OCI-LY7 (cell line): ENCODE data around the gene PDZD2. TPM values are rescaled to one million over a fixed set of nuclear protein-coding genes. Genes with fewer than 3 reads are reported as not detected.
"Not testable (repeated sequence)": the region's sequence is repeated elsewhere in the genome, so short reads cannot be mapped to it uniquely, and the experiment has no call there.

ENCODE experiments used
- BruUV-seq: library from RNA; stranded (reverse); fragments of 400-500 nt; replicated peaks from 2 replicates; lab custom pipeline; 2021; lab: Mats Ljungman, UMichigan
- CTCF ChIA-PET: fragments of 300-600 bp; sonication (Branson Sonifier 250); formaldehyde crosslinking; loops from one replicate; lab custom pipeline; 2022; ENCODE audit warnings: antibody characterized with exemption; ENCODE audit not compliant: unreplicated experiment; lab: Charles Lee
- POLR2A ChIA-PET: fragments of 300-600 bp; sonication (Branson Sonifier 250); formaldehyde crosslinking; loops from one replicate; lab custom pipeline; 2022; ENCODE audit warnings: antibody characterized with exemption; lab: Charles Lee
- DNase-seq: peaks from one replicate; pipeline ENCODE4 v3.0.0-alpha.2; 2015; ENCODE audit warnings: low spot score
- H2AFZ ChIP-seq: fragments of 200-600 bp; sonication (generic), shearing (Covaris generic); 2 replicates; pipeline ENCODE4 v1.6.1; 2014; ENCODE audit warnings: mild to moderate bottlenecking, antibody characterized with exemption, low read length, moderate library complexity
- H3K27ac ChIP-seq: fragments of 200-600 bp; sonication (generic); 2 replicates; pipeline ENCODE4 v1.5.1; 2014; ENCODE audit warnings: mixed run types, low read depth, mild to moderate bottlenecking, moderate library complexity, low read length, inconsistent platforms; ENCODE audit not compliant: poor library complexity, severe bottlenecking
- H3K36me3 ChIP-seq: fragments of 200-600 bp; sonication (generic); 2 replicates; pipeline ENCODE4 v1.6.1; 2014; ENCODE audit warnings: mild to moderate bottlenecking, antibody characterized with exemption, low read length, moderate library complexity, mixed read lengths; ENCODE audit not compliant: insufficient read depth
- H3K4me1 ChIP-seq: fragments of 200-600 bp; sonication (generic); 2 replicates; pipeline ENCODE4 v1.5.1; 2014; ENCODE audit warnings: mild to moderate bottlenecking, low read length; ENCODE audit not compliant: insufficient read depth, poor library complexity, severe bottlenecking
- H3K4me2 ChIP-seq: fragments of 200-600 bp; sonication (generic); 2 replicates; pipeline ENCODE4 v1.6.1; 2014; ENCODE audit warnings: mild to moderate bottlenecking, low read length
- H3K4me3 ChIP-seq: fragments of 200-600 bp; sonication (generic); 2 replicates; pipeline ENCODE4 v1.5.1; 2014; ENCODE audit warnings: mild to moderate bottlenecking, low read depth, low read length; ENCODE audit not compliant: poor library complexity, severe bottlenecking
- H3K79me2 ChIP-seq: fragments of 200-600 bp; sonication (generic); 2 replicates; pipeline ENCODE4 v1.6.1; 2016; ENCODE audit warnings: low read depth, mild to moderate bottlenecking, low read length, moderate library complexity, mixed read lengths; ENCODE audit not compliant: insufficient read depth
- H3K9me2 ChIP-seq: fragments of 200-600 bp; sonication (generic); 2 replicates; pipeline ENCODE4 v1.6.1; 2016; ENCODE audit warnings: mild to moderate bottlenecking, low read length, mixed read lengths; ENCODE audit not compliant: insufficient read depth
- H3K9me3 ChIP-seq: fragments of 200-600 bp; sonication (generic); 2 replicates; pipeline ENCODE4 v1.6.1; 2014; ENCODE audit warnings: mild to moderate bottlenecking, mixed run types, low read length, mixed read lengths
- H4K20me1 ChIP-seq: fragments of 200-600 bp; sonication (generic); 2 replicates; pipeline ENCODE4 v1.6.1; 2014; ENCODE audit warnings: mild to moderate bottlenecking, antibody characterized with exemption, low read length, moderate library complexity, mixed read lengths; ENCODE audit not compliant: insufficient read depth
- EZH2phosphoT487 ChIP-seq: fragments of 200-600 bp; sonication (generic); IDR thresholded peaks from 2 replicates; pipeline ENCODE4 v1.6.1; 2018; ENCODE audit warnings: low read depth, borderline replicate concordance, mild to moderate bottlenecking, mixed run types, antibody characterized with exemption, low read length, moderate library complexity, mixed read lengths
- intact Hi-C: fragments of 100-400 bp; cut with micrococcal nuclease; formaldehyde crosslinking; loops from one replicate; pipeline ENCODE4 v1.10.0; 2022; ENCODE audit not compliant: unreplicated experiment
- total RNA-seq, 2 experiments: library from RNA; depleted of rRNA in 1 of 2; stranded (reverse); fragments of >200 nt in 1 of 2; shearing (Covaris generic) in 1 of 2; gene quantifications; 2 replicates each; pipeline ENCODE4 v1.2.3, GENCODE V29; 2014 to 2022
- TF ChIP-seq, protein P1 (sequence below): fragments of 200-600 bp; sonication (generic); conservative IDR thresholded peaks from 2 replicates; pipeline ENCODE4 v1.5.1; 2014; ENCODE audit warnings: mild to moderate bottlenecking, antibody characterized with exemption, low read length, moderate library complexity, mixed read lengths

Gene PDZD2
- total RNA-seq, 2 experiments from 2014 or later, result 8.6 to 10.6 TPM

DNA sequence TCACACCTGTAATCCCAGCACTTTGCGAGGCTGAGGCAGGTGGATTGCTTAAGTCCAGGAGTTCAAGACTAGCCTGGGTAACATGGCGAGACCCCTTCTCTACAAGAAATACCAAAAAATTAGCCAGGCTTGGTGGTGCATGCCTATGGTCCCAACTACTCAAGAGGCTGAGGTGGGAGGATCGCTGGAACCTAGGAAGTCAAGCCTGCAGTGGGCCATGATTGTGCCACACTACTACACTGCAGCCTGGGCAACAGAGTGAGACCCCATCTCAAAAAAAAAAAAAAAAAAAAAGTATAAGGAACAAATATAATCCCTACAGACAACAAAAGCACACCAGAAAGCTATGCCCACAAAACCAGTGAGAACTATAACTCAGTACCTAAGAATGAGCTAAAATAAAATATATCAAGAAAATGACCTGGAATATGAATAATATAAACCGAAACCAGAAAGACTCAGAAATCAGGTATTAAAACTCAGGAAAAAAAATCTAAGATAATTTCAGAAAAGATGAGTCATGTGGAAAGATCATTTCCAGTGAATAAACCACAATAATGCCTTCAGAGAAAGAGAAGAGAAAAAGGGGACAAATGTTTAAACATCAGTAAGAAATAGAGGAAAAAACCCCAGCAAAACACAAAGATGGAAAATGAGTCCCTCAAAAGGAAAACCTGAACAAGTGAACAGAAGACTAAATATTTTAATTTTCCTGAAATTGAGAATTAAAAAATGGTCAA, 477.8 kb downstream of the PDZD2 start:
- POLR2A ChIA-PET, result interaction anchor here (0.7 kb wide), 1 partner anchor 16 kb away, joined by 3 read pairs; no protein-coding TSS in a partner anchor
- Histone ChIP-seq H3K27ac (no peak overlapping the region), H4K20me1 (0 out of 2 replicates have a peak, but pooled peaks cover 5% of the 10 kb centered on the region), H3K9me2 (no peaks in the 10 kb centered on the region), H3K79me2 (no peaks in the 10 kb centered on the region), H3K36me3 (peaks cover 71% of the 10 kb centered on the region), H3K4me1 (no peaks in the 10 kb centered on the region), H2AFZ (no peak overlapping the region), H3K4me2 (no peak overlapping the region), H3K9me3 (no peaks in the 10 kb centered on the region), H3K4me3 (no peak overlapping the region)
- BruUV-seq, result no TSS peak
- TF ChIP-seq EZH2phosphoT487, result no peak
- TF ChIP-seq, protein P1, sequence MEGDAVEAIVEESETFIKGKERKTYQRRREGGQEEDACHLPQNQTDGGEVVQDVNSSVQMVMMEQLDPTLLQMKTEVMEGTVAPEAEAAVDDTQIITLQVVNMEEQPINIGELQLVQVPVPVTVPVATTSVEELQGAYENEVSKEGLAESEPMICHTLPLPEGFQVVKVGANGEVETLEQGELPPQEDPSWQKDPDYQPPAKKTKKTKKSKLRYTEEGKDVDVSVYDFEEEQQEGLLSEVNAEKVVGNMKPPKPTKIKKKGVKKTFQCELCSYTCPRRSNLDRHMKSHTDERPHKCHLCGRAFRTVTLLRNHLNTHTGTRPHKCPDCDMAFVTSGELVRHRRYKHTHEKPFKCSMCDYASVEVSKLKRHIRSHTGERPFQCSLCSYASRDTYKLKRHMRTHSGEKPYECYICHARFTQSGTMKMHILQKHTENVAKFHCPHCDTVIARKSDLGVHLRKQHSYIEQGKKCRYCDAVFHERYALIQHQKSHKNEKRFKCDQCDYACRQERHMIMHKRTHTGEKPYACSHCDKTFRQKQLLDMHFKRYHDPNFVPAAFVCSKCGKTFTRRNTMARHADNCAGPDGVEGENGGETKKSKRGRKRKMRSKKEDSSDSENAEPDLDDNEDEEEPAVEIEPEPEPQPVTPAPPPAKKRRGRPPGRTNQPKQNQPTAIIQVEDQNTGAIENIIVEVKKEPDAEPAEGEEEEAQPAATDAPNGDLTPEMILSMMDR, result no peak
- no peak for DNase-seq
- intact Hi-C loops, result no loop called here
- CTCF ChIA-PET, result no interaction called here

DNA sequence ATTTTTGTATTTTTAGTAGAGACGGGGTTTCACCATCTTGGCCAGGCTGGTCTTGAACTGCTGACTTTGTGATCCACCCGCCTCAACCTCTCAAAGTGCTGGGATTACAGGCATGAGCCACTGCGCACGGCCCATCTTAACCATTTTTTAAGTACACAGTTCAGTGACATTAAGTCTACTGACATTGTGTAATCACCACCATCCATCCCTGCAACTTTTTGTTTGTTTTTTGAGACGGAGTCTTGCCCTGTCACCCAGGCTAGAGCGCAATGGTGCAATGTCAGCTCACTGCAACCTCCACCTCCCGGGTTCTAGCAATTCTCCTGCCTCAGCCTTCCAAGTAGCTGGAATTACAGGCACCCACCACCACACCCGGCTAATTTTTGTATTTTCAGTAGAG, 480.0 kb downstream of the PDZD2 start:
- H3K4me1 ChIP-seq, H3K4me2 ChIP-seq, intact Hi-C loops, H3K79me2 ChIP-seq, H2AFZ ChIP-seq, CTCF ChIA-PET, H3K9me3 ChIP-seq, POLR2A ChIA-PET, H4K20me1 ChIP-seq, BruUV-seq, DNase-seq, H3K27ac ChIP-seq, H3K9me2 ChIP-seq, H3K4me3 ChIP-seq: not testable (repeated sequence)
- H3K36me3 ChIP-seq, result peaks cover 70% of the 10 kb centered on the region

DNA sequence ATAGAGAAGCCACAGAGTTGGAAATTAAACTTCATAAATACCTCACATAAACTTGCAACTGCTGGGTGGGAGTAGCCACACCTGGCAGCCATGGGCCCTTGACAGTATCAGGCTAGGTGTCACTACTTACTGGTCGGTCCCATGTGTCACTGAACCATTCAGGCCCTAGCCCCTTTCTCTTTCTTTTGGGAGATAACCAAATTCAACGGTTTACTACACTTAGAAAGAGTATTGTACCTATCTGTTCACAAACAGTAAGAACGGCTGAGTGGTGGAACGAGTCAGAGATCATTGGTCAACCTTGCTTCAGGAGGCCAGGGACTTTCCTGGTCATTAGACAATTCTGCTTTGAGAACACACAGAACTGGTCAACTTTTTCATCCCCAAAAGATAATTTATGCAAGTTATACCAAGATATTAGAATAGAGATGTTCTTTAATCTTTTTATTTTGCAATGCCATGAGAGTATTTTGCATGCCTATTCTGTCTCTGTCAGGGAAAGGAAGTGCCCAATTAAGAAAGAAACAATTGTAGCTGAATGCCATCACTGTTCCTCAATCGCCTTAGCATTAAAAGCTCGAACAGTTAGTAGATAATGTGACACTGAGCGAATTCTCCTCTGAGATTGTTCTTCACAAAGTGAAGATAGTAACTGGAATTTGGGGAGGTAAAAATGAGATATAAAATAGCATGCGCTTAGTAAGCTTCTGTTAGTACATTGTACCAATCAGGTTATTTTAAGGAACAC, 484.3 kb downstream of the PDZD2 start:
- H3K9me2 ChIP-seq, result no peaks in the 10 kb centered on the region
- BruUV-seq, result no TSS peak
- H2AFZ ChIP-seq, result no peak overlapping the region
- no peaks in the 10 kb centered on the region for H3K9me3 ChIP-seq
- TF ChIP-seq, protein P1, result no peak
- TF ChIP-seq EZH2phosphoT487, result no peak
- intact Hi-C loops, result no loop called here
- H3K4me2 ChIP-seq, result no peak overlapping the region
- CTCF ChIA-PET, result no interaction called here
- no peak overlapping the region for H3K27ac ChIP-seq
- H4K20me1 ChIP-seq, result 0 out of 2 replicates have a peak, but pooled peaks cover 10% of the 10 kb centered on the region
- no peak overlapping the region for H3K4me3 ChIP-seq
- peaks cover 21% of the 10 kb centered on the region; the same call in 1 of the 2 replicates for H3K79me2 ChIP-seq
- POLR2A ChIA-PET, result no interaction called here
- peaks cover 5% of the 10 kb centered on the region for H3K4me1 ChIP-seq
- no peak for DNase-seq
- H3K36me3 ChIP-seq, result peaks cover 79% of the 10 kb centered on the region
